ENCODE data around the gene PFDN4.

PFDN4 gene, protein sequence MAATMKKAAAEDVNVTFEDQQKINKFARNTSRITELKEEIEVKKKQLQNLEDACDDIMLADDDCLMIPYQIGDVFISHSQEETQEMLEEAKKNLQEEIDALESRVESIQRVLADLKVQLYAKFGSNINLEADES

DNA sequence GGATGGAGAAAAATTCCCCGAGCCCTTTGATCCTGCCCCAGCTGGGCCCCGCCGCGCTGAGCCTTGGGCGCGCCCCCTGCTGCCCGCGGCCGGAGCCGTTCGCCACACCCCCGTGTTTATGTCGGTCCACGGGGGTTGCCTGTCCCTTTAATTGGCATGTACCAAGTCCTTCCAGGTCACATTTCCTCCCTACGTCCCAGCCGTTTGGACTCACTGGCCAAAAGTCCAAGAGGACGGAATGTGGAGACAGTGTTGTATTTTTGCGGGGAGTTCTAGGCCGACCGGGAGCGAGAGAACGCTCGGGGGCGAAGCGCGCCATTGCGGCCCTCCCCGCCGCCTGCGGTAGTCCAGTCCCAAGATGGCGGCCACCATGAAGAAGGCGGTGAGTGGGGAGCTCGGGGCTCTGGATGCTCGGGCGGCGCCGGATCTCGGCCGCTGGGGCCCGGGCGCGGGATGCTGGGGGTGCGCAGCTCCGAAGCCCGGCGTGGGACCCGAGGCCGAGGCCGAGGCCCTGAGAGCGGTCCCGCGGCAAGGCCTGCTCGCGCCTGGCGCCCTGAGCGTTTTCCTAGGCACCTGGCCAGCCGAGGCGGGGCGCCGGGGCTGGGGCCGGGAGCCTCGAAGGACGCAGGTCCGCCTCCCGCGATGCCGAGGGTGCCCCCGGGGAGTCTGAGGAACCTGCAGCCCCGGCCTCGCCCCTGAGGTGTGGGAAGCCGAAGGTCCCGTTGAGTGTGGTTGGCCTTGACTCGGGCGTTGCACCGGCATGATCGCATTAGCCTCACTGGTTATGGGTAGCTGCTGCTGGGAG, at the start of gene PFDN4:
PFDN4 (plus strand) TSS at position 345 of the 805 bp plus-strand sequence; CDS start at position 359, 14 bp downstream.
- peak; percentile 100 for DNase-seq (ENCODE audit: low read depth)

DNA sequence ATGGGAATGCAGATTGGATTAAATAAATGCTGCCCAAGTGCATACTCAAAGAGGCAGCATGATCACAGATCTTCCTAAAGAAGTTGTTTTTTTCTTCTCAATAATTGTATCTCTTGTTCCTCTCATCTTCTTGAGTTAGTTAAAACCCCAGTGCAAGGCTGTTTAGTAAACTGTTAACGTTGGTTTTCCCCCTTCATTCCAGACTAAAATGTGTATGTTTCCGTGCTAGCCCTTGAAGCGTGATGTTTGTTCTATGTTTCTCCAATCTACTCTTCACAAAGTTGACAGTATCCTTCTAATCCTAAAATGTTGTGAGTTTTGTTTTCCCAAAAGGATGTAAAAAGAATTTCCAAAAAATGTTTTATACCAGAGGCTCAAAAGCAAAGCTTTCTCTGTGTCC, 49.7 kb upstream of the PFDN4 start:
- no peak for DNase-seq (ENCODE audit: low read depth)

DNA sequence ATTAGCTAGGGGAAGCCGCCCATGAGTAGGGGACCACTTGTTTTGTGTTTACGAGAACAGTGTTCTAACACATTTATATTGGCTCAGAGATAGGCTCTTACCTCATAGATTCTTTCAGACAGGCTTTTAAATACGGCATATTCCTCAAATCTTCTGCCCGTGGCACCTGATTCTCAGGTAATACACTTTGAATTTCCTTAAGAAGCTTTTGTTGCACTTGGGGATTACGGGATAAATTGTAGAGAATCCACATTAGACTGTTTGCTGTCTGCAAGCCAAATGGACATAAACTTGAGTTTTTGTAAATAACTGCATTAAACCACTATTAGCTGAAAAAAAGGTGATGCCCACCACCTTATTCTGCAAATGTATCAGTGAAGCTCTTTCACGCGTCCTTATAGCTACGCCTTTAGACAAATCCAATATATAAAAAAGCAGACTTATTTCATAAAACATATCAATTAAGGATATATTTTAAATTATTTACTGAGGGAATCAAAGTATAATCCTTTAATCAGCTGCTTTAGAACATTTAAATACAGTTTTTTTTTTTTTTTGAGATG, 49.0 kb upstream of the PFDN4 start:
- DNase-seq (ENCODE audit: low read depth): no peak

DNA sequence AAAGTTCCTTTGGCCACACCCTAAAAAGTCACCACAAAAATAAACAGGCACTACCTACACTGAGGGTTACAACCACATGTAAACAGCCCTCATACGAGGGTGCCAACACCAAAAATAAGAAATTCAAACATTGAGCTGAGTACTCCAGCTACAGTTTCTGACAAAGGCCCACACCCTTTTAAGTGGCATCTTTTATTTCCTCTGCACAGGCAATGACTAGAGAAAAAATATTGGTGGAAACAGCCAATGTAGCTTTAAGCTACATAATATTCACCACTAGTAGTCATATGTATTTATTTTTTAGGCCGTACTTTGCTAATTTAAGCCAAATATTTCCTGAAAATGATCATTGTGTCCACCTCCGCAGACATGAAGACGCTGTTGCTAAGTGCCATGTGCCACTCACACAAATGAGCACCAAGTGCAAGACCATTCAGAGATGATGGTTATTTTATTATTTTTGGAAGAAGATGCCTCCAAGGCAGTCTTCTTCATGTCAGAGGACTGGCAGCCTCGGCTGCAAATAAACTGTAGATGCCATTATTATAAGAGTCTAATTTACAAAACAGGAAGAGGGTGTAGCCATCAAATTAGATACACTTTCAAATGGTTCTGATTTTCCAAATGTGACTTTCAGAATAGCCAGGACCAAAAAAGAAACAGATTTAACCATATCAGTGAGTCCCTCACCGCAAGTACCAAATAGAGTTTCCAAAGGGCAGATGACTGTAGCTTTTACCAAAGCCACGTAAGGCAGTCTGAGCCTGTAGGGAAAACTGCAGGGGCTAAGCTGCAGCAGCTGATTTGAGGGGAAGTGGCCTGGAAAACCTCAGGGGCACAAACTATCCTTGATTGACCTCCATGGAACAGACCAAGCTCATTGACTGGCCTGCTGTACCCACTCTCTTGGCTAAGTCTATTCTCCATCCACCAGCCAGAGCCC, 47.6 kb upstream of the PFDN4 start:
- DNase-seq (ENCODE audit: low read depth): no peak

DNA sequence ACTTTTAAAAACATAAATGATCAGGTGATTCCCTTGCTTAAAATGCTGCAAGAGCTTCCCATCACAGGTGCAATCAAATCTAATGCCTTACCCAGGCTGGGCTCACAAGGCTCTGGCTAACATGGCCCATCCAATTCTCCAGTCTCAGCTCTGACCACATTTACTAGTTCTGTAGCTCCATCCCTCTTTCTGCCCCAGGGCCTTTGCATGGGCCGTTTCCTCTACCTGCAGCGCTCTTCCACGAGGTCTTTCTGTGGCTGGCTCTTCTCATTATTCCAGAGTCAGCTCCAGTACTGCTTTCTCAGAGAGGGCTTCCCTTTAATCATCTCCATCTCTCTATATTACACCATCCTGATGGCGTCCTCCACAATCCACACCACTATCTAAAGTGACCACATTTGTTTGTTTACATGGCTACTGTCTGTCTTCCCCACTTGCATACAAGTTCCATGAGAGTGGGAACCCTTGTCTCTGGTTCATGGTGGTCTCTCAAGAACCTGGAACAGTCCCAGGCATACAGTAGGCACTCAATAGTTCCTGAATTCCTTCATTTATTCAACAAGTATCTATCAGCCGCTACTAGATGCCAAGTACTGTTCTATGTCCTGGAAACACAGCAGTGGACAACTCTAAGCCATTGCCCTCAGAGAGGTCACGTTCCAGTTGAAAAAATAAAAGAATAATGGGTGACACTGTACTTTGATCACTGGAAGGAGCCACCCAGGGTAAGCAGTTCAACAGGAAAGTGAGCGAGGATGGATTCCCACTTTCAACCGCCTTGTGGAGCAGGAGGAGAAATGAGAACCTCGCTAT, 46.7 kb upstream of the PFDN4 start:
- no peak for DNase-seq (ENCODE audit: low read depth)

DNA sequence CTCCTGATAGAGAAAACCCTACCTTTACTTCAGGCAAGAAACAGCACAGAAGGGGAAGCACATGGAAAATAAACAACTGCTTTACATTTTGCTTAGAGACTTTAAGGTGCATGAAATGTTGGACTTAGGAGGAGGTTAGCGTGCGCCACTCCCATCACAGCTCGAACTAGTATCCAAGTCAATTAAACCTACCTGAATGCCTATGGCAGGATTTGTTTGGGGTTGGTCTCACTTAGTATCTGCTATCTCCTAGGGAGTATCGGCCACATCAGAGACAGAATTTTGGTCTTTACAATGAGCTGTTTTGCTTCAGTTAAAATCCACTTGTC, 46.1 kb upstream of the PFDN4 start:
- no peak for DNase-seq (ENCODE audit: low read depth)

DNA sequence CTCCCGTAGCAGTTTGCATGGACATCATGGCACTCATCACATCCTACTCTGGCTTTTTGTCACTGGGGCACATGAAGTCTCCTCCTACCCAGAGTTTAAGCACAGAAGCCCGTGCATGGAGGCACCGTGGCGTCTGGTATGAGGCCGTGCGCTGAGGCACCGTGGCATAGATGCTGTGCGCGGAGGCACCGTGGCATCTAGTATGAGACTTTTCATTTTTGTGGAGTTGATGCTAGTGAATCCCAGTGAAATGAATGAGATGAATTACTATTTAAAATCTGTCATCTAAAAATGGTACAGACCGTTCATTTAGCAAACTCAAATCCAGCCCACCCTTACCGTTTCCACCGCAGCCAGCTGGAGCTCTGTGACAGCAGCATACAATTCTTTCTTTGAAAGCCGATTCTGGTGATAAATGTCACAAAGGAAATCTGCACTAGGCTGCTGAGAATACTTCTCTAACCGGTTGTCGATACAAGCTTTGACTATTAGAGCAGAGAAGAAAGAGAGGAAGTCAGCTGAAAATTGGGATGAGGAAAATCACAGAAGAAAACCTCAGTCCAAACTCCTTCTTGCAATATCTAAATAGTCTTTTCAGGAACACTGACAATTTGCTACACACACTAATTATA, 45.4 kb upstream of the PFDN4 start:
- DNase-seq (ENCODE audit: low read depth): no peak

DNA sequence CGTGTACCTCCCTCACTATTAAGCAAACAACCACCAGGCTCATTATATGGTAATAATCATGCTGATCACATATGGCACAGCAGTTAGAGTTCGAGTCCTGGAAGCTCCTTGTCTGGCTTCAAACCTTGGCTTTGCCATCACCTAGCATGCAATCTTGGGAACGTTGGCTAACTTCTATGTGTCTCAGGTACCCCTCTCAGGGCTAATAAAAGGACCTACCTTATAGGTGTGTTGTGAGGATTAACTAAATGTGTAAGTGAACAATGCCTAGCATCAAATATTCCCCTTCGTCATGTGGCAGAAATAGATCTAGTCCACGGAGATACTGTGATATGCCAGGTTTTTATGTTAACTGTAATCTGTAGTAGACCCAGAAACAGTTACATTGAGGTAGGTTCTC, 44.5 kb upstream of the PFDN4 start:
- DNase-seq (ENCODE audit: low read depth): no peak

DNA sequence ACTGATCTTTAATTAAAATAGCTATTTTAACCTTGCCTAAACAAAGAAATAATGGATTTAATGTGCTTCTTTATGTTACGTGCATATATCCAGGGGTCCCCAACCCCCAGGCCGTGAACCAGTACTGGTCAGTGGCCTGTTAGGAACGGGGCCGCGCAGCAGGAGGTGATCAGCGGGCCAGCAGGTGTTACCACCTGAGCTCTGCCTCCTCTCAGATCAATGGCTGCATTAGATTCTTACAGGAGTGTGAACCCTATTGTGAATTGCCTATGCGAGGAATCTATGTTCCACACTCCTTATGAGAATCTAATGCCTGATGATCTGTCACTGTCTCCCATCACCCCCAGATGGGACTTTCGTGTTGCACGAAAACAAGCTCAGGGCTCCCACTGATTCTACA, 42.9 kb upstream of the PFDN4 start:
- no peak for DNase-seq (ENCODE audit: low read depth)

DNA sequence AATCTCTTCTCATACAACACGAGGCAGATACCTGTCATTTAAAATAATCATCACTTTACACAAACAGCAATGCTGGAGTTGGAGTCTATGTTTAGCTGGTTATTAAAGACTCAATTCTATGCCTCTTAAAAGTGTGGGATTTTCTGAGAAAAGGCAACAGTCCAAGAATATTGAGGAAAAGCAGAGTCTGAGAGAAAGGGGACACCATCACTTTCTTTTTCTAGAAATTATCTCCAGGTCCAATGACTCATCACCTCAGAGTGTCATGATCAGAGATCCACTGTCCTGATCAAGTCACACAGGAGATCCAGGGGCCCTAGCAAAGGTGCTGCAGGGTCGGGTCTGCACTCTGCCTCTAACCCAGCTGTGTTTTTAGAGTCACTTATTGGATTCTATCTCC, 42.1 kb upstream of the PFDN4 start:
- DNase-seq (ENCODE audit: low read depth): no peak

DNA sequence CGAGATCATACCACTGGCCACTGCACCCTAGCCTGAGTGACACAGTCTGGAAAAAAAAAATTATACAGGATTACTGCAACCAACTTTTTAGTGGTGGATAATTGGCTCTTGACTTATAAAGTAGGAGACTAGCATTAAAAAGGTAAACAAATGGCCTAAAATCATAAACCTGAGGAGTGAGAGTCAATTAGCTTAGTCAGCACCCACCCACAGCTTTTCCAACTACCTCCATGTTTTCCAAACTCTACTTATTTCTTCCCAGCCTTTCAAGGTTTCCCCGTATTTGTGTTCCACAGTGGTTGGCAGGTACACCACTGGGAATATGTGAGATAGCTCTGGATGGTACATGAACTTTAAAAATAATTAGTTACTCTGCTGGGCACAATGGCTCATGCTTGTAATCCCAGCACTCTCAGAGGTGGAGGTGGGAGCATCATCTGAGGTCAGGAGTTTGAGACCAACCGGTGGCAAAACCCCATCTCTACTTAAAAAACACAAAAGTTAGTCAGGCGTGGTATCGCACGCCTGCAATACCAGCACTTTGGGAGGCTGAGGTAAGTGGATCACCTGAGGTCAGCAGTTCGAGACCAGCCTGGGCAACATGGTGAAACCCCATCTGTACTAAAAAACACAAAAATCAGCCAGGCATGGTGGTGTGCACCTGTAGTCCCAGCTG, 40.8 kb upstream of the PFDN4 start:
- DNase-seq (ENCODE audit: low read depth): no peak

DNA sequence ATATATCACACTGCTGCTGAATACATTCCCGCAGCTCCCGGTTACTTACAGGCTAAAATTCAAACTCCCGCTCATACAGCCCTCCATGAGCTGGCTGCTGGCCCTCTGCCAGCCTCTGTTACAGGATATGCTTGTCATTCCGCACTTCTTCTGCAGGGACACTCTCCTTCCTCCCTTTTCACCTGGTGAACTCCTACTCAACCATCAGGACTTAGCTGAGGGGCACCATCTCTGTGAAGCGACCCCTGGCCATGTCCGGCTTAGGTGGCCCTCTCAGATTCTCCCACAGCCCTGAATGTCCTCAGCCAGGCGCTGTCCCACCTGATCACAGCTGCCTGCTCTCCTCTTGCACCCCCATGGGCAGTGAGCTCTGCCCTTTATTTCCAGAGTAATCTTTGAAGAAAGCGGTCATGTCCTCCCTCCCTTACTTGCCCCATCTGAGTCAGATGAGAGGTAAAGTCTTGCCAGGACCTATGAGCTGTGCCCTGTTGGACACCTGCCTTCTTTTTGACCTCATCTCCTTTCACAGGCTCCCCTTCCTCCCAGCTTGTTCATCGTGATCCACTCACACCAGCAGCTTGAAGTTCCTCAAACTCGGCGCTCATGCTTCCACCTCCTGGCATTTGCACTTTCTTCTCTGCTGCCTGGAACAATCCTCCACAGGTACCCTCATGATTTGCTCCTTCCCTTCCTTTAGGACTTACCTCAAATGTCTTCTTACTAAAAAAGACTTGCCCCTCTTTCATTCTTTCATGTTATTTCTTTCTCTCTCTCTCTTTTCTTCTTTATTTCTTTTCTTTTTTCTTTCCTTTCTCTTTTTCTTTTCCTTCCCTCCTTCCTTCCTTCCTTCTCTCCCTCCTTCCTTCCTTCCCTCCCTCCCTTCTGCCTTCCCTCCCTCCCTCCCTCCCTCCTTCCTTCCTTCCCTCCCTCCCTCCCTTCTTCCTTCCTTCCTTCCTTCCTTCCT, 39.7 kb upstream of the PFDN4 start:
- no peak for DNase-seq (ENCODE audit: low read depth)

DNA sequence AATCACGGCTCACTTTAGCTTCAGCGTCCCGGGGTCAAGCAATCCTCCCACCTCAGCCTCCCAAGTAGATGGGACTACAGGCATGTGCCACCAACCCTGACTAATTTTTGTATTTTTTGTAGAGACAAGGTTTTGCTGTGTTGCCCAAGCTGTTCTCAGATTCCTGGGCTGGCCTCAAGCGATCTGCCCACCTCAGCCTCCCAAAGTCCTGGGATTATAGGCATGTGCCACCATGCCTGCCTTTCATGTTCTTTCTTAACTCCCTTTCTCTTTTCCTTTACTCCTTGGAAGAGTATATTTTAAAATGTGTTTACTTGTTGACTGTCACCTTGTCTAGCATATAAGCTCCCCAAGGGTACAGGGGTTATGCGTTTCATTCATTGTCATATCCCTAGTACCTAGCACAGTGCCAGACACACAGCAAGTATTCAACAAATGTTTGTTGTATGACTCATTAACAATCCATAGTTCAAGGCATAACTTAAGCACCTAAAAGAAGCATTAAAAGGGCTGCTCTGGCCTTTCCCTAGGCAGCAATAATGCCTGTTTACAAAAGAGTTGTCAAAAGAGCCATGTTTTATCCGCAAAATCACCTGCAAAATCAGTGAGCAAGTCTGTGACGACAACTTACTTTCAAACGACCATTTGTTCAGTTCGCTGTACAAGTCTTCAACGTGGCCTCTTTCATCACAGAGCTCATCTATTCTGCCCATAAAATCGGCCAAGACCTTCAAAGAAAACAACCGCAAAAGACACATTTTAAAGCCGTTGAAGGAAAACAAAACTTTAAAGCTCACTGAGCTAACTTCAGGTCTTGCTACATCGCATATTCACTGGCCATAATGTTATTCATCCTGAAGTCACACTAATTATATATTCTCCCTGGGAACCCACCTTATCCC, 38.7 kb upstream of the PFDN4 start:
- no peak for DNase-seq (ENCODE audit: low read depth)

DNA sequence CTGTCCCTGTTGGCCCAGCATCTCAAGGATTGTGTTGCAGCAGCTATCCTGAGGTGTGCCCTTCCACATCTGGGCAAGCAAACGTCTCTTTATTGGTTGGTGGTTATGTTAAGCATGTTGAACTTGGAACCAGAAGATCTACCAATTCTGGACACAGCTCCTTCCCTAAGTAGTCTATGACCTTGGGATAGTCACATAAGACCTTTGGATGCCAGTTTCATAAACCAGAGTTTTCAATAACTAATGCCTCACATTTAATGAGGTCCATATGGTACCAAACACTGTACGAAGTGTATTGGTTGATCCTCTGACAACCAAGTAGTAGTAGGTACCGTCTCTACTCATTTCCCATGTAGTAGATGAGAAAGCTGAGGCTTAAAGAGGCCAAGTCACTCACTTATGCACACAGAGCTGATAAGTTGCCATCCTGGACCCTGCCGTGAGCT, 37.8 kb upstream of the PFDN4 start:
- no peak for DNase-seq (ENCODE audit: low read depth)

DNA sequence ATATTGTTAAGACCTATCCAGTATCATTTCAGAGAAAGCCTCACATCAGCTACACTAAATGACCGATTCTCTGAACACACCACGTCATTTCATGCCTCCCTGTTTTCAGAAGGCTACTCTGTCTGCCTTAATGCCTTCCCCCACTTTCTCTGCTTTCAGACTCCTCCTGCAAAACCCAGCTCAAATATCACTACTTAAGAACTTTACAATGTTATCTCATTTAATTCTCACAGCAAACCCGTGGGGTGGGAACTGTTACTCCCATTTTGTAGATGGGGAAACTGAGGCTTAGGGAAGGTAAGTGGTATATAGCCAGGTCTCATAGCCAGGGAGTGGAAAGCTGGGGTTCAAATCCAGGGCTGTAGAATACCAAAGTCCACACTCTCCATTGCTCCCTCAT, 36.9 kb upstream of the PFDN4 start:
- DNase-seq (ENCODE audit: low read depth): no peak

DNA sequence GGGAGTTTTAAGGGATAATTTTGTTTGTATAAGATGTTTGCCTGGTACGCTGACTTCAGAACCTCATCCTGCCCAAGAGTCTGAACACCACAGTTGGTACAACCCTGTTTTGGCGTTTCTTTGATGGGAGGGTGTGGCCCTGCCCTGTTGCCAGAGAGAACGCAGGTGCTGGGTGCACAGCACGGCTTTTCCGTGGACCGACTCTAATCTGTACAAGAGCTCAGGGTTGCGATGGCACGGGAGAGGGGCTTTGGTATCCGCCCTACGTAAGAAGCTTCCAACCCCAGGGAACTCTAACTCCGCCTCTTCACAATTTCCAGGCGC, 35.4 kb upstream of the PFDN4 start:
- DNase-seq (ENCODE audit: low read depth): no peak

DNA sequence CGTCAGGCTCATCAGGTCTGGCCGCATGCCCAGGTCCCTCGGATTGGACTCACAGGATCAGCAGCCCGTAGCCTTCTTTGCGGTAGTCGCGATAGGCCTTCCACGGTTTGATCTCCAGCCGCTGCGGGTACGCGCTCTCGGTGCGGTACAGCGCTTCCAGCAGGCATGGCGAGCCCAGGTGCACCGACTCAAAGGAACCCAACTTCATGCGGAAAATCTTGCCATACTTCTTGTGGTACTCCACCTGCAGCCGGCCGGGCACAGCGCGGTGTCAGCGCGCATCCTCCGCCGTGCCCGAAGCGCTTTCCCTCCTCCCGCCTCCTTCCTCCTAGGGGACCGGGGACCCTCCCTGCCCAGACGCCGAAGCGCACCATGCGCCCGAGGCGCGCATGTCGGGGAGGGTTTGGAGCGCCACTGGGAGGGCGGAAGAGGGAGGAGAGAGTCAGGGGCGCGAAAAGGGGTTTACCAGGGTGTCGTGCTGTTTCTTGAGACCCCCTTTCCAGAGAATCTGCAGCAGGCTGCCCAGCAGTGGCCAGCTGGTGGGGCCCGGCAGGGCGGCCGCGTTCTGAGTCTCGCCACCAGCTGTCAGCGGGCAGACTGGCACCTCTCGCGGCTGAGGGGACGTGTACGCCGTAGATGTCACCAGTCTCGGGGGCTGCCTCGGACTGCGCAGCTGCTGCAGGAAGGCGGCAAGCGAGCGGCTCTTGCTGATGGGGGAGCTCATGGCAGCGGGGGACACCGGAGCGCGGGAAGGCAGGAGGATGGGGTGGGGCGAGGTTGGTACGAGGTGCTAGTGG, 34.8 kb upstream of the PFDN4 start:
- no peak for DNase-seq (ENCODE audit: low read depth)
